Fibroblast of lung (primary cell): ENCODE data around the gene EIF2D. TPM values are rescaled to one million over a fixed set of nuclear protein-coding genes. Genes with fewer than 3 reads are reported as not detected.

Experiments used
- DNase-seq, 2 donors: peaks; one replicate each; pipeline versions ENCODE4 v3.0.0 to v3.0.0-alpha.2; 2010; ENCODE audit warnings: low read depth in 2 of 2
- H2AFZ ChIP-seq: 2 replicates; pipeline ENCODE4 v1.5.1; 2012; ENCODE audit warnings: low read length, control low read depth, inconsistent platforms
- H3K27ac ChIP-seq: 2 replicates; pipeline ENCODE4 v1.5.1; 2011; ENCODE audit warnings: low read length, control low read depth; ENCODE audit not compliant: insufficient read depth
- H3K27me3 ChIP-seq: 2 replicates; pipeline ENCODE4 v1.5.1; 2011; ENCODE audit warnings: mild to moderate bottlenecking, low read length; ENCODE audit not compliant: control insufficient read depth, insufficient read depth
- H3K36me3 ChIP-seq: 2 replicates; pipeline ENCODE4 v1.5.1; 2011; ENCODE audit warnings: low read length; ENCODE audit not compliant: control insufficient read depth, insufficient read depth
- H3K4me1 ChIP-seq: 2 replicates; pipeline ENCODE4 v1.5.1; 2011; ENCODE audit warnings: low read length; ENCODE audit not compliant: control insufficient read depth, insufficient read depth; ENCODE audit errors: extremely low read depth
- H3K4me2 ChIP-seq: 2 replicates; pipeline ENCODE4 v1.5.1; 2011; ENCODE audit warnings: low read length, control low read depth; ENCODE audit not compliant: insufficient read depth; ENCODE audit errors: extremely low read depth
- H3K4me3 ChIP-seq, 4 experiments: fragments of 200-600 bp in 1 of 4; sonication (generic) in 1 of 4; replicated peaks in 1 of 4; 2 replicates each; pipeline ENCODE4 v1.5.1; 2011 to 2016; ENCODE audit warnings: low read length in 4 of 4, low read depth in 3 of 4, mild to moderate bottlenecking in 3 of 4, control low read depth in 2 of 4, inconsistent platforms in 1 of 4, mixed read lengths in 1 of 4; ENCODE audit not compliant: insufficient read depth in 1 of 4; ENCODE audit errors: control extremely low read depth in 1 of 4
- H3K79me2 ChIP-seq: 2 replicates; pipeline ENCODE4 v1.5.1; 2012; ENCODE audit warnings: mild to moderate bottlenecking, low read length, inconsistent platforms; ENCODE audit not compliant: control insufficient read depth, insufficient read depth
- H3K9ac ChIP-seq: 2 replicates; pipeline ENCODE4 v1.5.1; 2011; ENCODE audit warnings: mild to moderate bottlenecking, low read length, control low read depth; ENCODE audit not compliant: insufficient read depth
- H3K9me3 ChIP-seq: 2 replicates; pipeline ENCODE4 v1.5.1; 2012; ENCODE audit warnings: low read depth, low read length; ENCODE audit not compliant: control insufficient read depth, insufficient read depth
- H4K20me1 ChIP-seq: 2 replicates; pipeline ENCODE4 v1.5.1; 2011; ENCODE audit warnings: low read length; ENCODE audit not compliant: control insufficient read depth, insufficient read depth; ENCODE audit errors: extremely low read depth
- CTCF ChIP-seq, 2 donors: IDR thresholded peaks in 1 of 2; conservative IDR thresholded peaks in 1 of 2; 1 replicate in 1 of 2; 2 replicates in 1 of 2; pipeline ENCODE4 v1.5.1; 2011 to 2012; ENCODE audit warnings: low read length in 2 of 2, control low read depth in 1 of 2, inconsistent platforms in 1 of 2, low read depth in 1 of 2, mild to moderate bottlenecking in 1 of 2
- EZH2 ChIP-seq: IDR thresholded peaks from 2 replicates; pipeline ENCODE4 v1.5.1; 2012; ENCODE audit warnings: low read length, control low read depth, mild to moderate bottlenecking; ENCODE audit errors: missing control alignments
- polyA plus RNA-seq, 2 donors: library from polyadenylated mRNA; depleted of rRNA in 1 of 2; stranded (reverse) in 1 of 2; unstranded in 1 of 2; fragments of >200 nt; gene quantifications; 2 replicates each; pipeline ENCODE4 v1.2.1, GENCODE V29; 2011 to 2012; ENCODE audit warnings: missing spikeins in 1 of 2
- total RNA-seq: library from RNA; depleted of rRNA; stranded (reverse); fragments of >200 nt; gene quantifications from 2 replicates; pipeline ENCODE4 v1.2.1, GENCODE V29; 2014

The EIF2D gene
- total and polyA plus RNA-seq, 2 donors (not counting 1 experiment from before 2014, with no cell fraction given) = 53.0 to 59.8 TPM

- H3K4me2 ChIP-seq = no peak overlapping the region
- no peak overlapping the region for H3K27ac ChIP-seq
- no peaks in the 10 kb centered on the region for H3K27me3 ChIP-seq
- no peak overlapping the region for H3K9ac ChIP-seq
- no peak overlapping the region for H3K4me3 ChIP-seq
- no peak for DNase-seq
- no peaks in the 10 kb centered on the region for H3K79me2 ChIP-seq
- no peak for TF ChIP-seq EZH2
- no peak for TF ChIP-seq CTCF (conservative IDR thresholded peaks at IDR 0.05 in 1 of 2, IDR thresholded peaks at IDR 0.05 in 1 of 2; ENCODE audit: low read depth in 1 of 2, low read length in 2 of 2)
- no peaks in the 10 kb centered on the region for H3K9me3 ChIP-seq
- H2AFZ ChIP-seq = no peak overlapping the region
- peaks cover 14% of the 10 kb centered on the region for H3K4me1 ChIP-seq
- peaks cover 2% of the 10 kb centered on the region for H3K36me3 ChIP-seq
- H4K20me1 ChIP-seq = no peaks in the 10 kb centered on the region
Observed at GRCh38 chr1:206584683-206585082, 27.6 kb downstream of the EIF2D start.

- no peaks in the 10 kb centered on the region for H3K9me3 ChIP-seq
- peaks cover 2% of the 10 kb centered on the region for H3K36me3 ChIP-seq
- no peak overlapping the region for H3K27ac ChIP-seq
- peak; percentile 53 to 75 for DNase-seq
- no peak overlapping the region for H2AFZ ChIP-seq
- no peaks in the 10 kb centered on the region for H3K27me3 ChIP-seq
- no peak overlapping the region for H3K9ac ChIP-seq
- H3K4me1 ChIP-seq = peaks cover 10% of the 10 kb centered on the region
- H3K4me3 ChIP-seq = no peak overlapping the region
- TF ChIP-seq CTCF (conservative IDR thresholded peaks at IDR 0.05 in 1 of 2, IDR thresholded peaks at IDR 0.05 in 1 of 2; ENCODE audit: low read depth in 1 of 2, low read length in 2 of 2) (peak; percentile 92 to 96), EZH2 (no peak)
- H4K20me1 ChIP-seq = no peaks in the 10 kb centered on the region
- H3K4me2 ChIP-seq = no peak overlapping the region
- no peaks in the 10 kb centered on the region for H3K79me2 ChIP-seq
Observed at GRCh38 chr1:206583707-206584648, 28.3 kb downstream of the EIF2D start.

- H3K9ac ChIP-seq = no peak overlapping the region
- peaks cover 2% of the 10 kb centered on the region for H3K4me1 ChIP-seq
- H3K36me3 ChIP-seq = peaks cover 2% of the 10 kb centered on the region
- no peak overlapping the region for H3K27ac ChIP-seq
- no peak overlapping the region for H3K4me3 ChIP-seq
- TF ChIP-seq CTCF (conservative IDR thresholded peaks at IDR 0.05 in 1 of 2, IDR thresholded peaks at IDR 0.05 in 1 of 2; ENCODE audit: low read depth in 1 of 2, low read length in 2 of 2) (no peak), EZH2 (no peak)
- H3K79me2 ChIP-seq = no peaks in the 10 kb centered on the region
- H3K9me3 ChIP-seq = no peaks in the 10 kb centered on the region
- no peaks in the 10 kb centered on the region for H3K27me3 ChIP-seq
- DNase-seq = no peak
- H2AFZ ChIP-seq = no peak overlapping the region
- H3K4me2 ChIP-seq = no peak overlapping the region
- H4K20me1 ChIP-seq = no peaks in the 10 kb centered on the region
Observed at GRCh38 chr1:206582971-206583706, 29.1 kb downstream of the EIF2D start.
